Spleen (tissue), 7 donors: ENCODE measurements around the gene PLCB4.

Experiments used
- CTCF ChIP-seq, 11 experiments: fragments of 200-600 bp in 7 of 11; fragments of 450-650 bp in 4 of 11; sonication (generic) in 4 of 11; IDR thresholded peaks in 8 of 11; conservative IDR thresholded peaks in 3 of 11; 1 replicate in 7 of 11; 2 replicates in 4 of 11; pipeline versions ENCODE4 v1.4.0 to v1.8.0; 2016 to 2021; ENCODE audit warnings: antibody characterized with exemption in 11 of 11, inconsistent platforms in 4 of 11, mild to moderate bottlenecking in 1 of 11
- POLR2A ChIP-seq, 3 donors: fragments of 450-650 bp; IDR thresholded peaks; one replicate each; pipeline ENCODE4 v1.5.1; 2017; ENCODE audit warnings: antibody characterized with exemption in 3 of 3, mild to moderate bottlenecking in 1 of 3
- donor health status: DM: no; HTN: no; CAD: no; lungs with moderate emphysema.
- donor health status: DM: no; HTN: no; CAD: no.
- donor health status: DM: no; HTN: no; CAD: no.

- no peak for TF ChIP-seq CTCF (IDR thresholded peaks at IDR 0.05 in 8 of 11, conservative IDR thresholded peaks at IDR 0.05 in 3 of 11)
- TF ChIP-seq POLR2A (IDR thresholded peaks at IDR 0.05) = no peak
These were observed 173.0 kb downstream of the PLCB4 start for GRCh38 chr20:9241721-9242427.
